Stimulated activated CD8-positive, alpha-beta memory T cell treated with anti-CD3 and anti-CD28 coated beads, Interleukin-15, amount 100 ng/mL, for 4 hours (primary cell): ENCODE data around the gene ZNF331.

ENCODE experiments used
- DNase-seq, 2 donors: peaks; one replicate each; pipeline ENCODE4 v3.0.0-alpha.2; 2020; ENCODE audit warnings: low read depth in 2 of 2

The ZNF331 gene

GRCh38 chr19:53571339-53571738 is 33.4 kb downstream of the ZNF331 start:
- DNase-seq: no peak

- DNase-seq: no peak
These were observed 39.2 kb downstream of the ZNF331 start for GRCh38 chr19:53576941-53577653.

GRCh38 chr19:53577968-53578367 is 40.0 kb downstream of the ZNF331 start:
- DNase-seq: no peak

- no peak for DNase-seq
These were observed 41.6 kb downstream of the ZNF331 start for GRCh38 chr19:53579518-53579917.

GRCh38 chr19:53580871-53581835 is 43.2 kb downstream of the ZNF331 start:
- DNase-seq: no peak

GRCh38 chr19:53581871-53582279 is 43.9 kb downstream of the ZNF331 start:
- DNase-seq: no peak

GRCh38 chr19:53583181-53583580 is 45.2 kb downstream of the ZNF331 start:
- DNase-seq: no peak

- no peak for DNase-seq
These were observed 48.3 kb downstream of the ZNF331 start for GRCh38 chr19:53586277-53586691.

GRCh38 chr19:53594811-53595509 is 57.0 kb downstream of the ZNF331 start:
- DNase-seq: no peak

GRCh38 chr19:53595510-53595867 is 57.5 kb downstream of the ZNF331 start:
- no peak for DNase-seq

GRCh38 chr19:53596056-53596455 is 58.1 kb downstream of the ZNF331 start:
- DNase-seq: no peak

- DNase-seq: no peak
These were observed 59.1 kb downstream of the ZNF331 start for GRCh38 chr19:53597023-53597422.

GRCh38 chr19:53598361-53598760 is 60.4 kb downstream of the ZNF331 start:
- no peak for DNase-seq

GRCh38 chr19:53600217-53600616 is 62.3 kb downstream of the ZNF331 start:
- DNase-seq: no peak

GRCh38 chr19:53606031-53606430 is 68.1 kb downstream of the ZNF331 start:
- no peak for DNase-seq

GRCh38 chr19:53608381-53608780 is 70.4 kb downstream of the ZNF331 start:
- no peak for DNase-seq

GRCh38 chr19:53612762-53613526 is 75.0 kb downstream of the ZNF331 start:
- no peak for DNase-seq

- DNase-seq: no peak
These were observed 84.2 kb downstream of the ZNF331 start for GRCh38 chr19:53621885-53622740.

GRCh38 chr19:53624771-53625545 is 87.0 kb downstream of the ZNF331 start:
- DNase-seq: no peak

- DNase-seq: no peak
These were observed 88.5 kb downstream of the ZNF331 start for GRCh38 chr19:53626486-53626885.
